Mucosa of rectum (tissue), 2 donors: ENCODE measurements around the gene ST13.
"Not testable (repeated sequence)": the region's sequence is repeated elsewhere in the genome, so short reads cannot be mapped to it uniquely, and the experiment has no call there.

Experiments used
- H3K27ac ChIP-seq, 2 donors: one replicate each; pipeline ENCODE4 v1.7.0; 2013; ENCODE audit warnings: inconsistent platforms in 2 of 2, low read depth in 2 of 2, low read length in 2 of 2
- H3K27me3 ChIP-seq, 2 donors: one replicate each; pipeline ENCODE4 v1.7.0; 2013; ENCODE audit warnings: low read length in 2 of 2; ENCODE audit not compliant: control insufficient read depth in 2 of 2, insufficient read depth in 2 of 2
- H3K36me3 ChIP-seq, 2 donors: one replicate each; pipeline ENCODE4 v1.7.0; 2013; ENCODE audit warnings: low read length in 2 of 2; ENCODE audit not compliant: control insufficient read depth in 2 of 2, insufficient read depth in 2 of 2
- H3K4me1 ChIP-seq, 2 donors: one replicate each; pipeline ENCODE4 v1.7.0; 2013; ENCODE audit warnings: low read length in 2 of 2, mild to moderate bottlenecking in 1 of 2; ENCODE audit not compliant: control insufficient read depth in 2 of 2, insufficient read depth in 2 of 2
- H3K4me3 ChIP-seq, 2 donors: one replicate each; pipeline ENCODE4 v1.7.0; 2013; ENCODE audit warnings: low read length in 2 of 2
- H3K9ac ChIP-seq, 2 donors: one replicate each; pipeline ENCODE4 v1.7.0; 2013; ENCODE audit warnings: low read length in 2 of 2, low read depth in 1 of 2, mild to moderate bottlenecking in 1 of 2
- H3K9me3 ChIP-seq, 2 donors: one replicate each; pipeline ENCODE4 v1.7.0; 2013; ENCODE audit warnings: low read length in 2 of 2; ENCODE audit not compliant: control insufficient read depth in 2 of 2
- donor health status: healthy.
- donor health status: Normal muscosa, but diverticular disease.

Gene ST13

DNA sequence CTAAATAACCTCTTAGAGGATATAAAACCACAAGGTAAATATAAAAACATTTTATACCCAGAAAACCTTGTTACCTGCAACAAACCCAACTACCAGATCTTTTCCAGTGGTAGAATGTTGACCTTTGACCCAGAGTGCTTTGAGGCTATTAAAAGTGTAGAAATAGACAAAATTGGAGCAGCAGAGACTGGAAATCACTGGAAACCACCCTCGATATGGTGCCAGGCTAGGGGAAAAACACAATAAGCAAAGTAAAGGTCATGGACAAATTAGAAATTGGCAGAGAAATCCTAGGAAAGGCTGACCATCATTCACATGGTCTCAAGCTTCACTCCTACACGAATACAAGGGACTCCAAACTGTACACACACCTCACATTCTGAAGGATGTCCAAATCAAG is 64.0 kb downstream of the ST13 start:
- H3K36me3 ChIP-seq, result peaks cover 5 to 6% of the 10 kb centered on the region in 2 donors
- H3K4me1 ChIP-seq, result no peaks in the 10 kb centered on the region
- H3K9ac ChIP-seq, result no peak overlapping the region
- H3K27me3 ChIP-seq, result no peaks in the 10 kb centered on the region
- H3K4me3 ChIP-seq, result no peak overlapping the region
- no peaks in the 10 kb centered on the region for H3K9me3 ChIP-seq
- H3K27ac ChIP-seq, result no peak overlapping the region

DNA sequence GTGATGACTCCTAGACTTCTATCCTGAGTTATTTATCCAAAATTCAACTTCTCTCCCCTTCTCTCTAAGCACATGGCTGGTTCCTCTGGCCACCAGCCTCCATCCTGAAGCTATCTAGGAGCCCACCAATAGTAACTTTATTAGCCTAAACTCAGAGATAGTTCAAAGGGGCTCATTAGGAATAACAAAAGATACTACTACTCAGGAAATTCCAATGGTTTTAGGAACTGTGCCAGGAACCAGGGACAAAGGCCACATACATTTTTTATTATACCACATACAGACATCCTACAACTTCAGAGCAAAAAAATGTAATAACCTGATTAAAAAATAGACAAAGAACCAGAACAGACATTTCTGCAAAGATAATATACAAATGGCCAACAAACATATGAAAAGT is 65.2 kb downstream of the ST13 start:
- no peak overlapping the region for H3K27ac ChIP-seq
- no peak overlapping the region for H3K4me3 ChIP-seq
- no peaks in the 10 kb centered on the region for H3K9me3 ChIP-seq
- no peak overlapping the region for H3K9ac ChIP-seq
- H3K27me3 ChIP-seq, result no peaks in the 10 kb centered on the region
- H3K4me1 ChIP-seq, result no peaks in the 10 kb centered on the region
- H3K36me3 ChIP-seq, result peaks cover 6 to 10% of the 10 kb centered on the region in 2 donors

DNA sequence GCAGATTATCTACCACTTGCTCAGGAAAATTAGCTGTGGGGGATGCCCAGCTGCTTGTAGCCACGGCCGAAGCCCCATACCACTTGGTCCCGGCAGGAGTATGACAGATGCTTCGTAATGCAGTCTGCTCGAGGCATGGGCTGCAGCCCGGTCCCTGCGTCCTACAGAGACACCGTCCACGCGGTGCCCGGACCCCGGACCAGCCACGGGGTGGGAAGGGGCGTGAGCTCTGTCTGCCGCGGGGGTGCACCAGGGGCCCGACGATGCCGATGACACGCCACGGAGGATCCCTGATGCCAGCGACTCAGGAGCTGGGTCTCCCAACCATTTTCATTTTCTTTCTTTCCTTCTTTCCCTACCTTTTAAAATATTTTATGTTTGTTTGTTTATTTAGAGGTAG is 67.3 kb downstream of the ST13 start:
- H3K27ac ChIP-seq, result no peak overlapping the region
- no peaks in the 10 kb centered on the region for H3K27me3 ChIP-seq
- H3K4me1 ChIP-seq, result no peaks in the 10 kb centered on the region
- H3K9ac ChIP-seq, result no peak overlapping the region
- no peak overlapping the region for H3K4me3 ChIP-seq
- H3K36me3 ChIP-seq, result peaks cover 6 to 12% of the 10 kb centered on the region in 2 donors
- H3K9me3 ChIP-seq, result no peaks in the 10 kb centered on the region

DNA sequence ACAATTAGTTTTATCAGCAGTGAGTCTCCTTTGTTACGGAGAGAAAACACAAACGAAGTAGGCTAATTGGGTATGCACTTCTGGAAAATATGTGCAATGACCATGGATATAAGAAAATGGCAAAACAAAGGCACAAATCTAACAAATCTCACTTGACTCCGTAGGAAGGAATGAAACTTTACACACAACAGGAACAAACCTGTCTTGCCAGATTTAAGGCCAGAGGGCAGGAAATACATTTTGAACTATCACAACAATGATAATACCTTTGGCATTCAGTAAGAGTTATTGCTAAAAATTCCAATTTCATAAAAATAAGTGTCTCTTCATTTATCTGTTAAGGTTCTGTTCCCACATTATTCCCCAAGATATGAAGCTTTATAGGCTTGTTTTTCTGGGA is 73.9 kb downstream of the ST13 start:
- Histone ChIP-seq H3K9ac (no peak overlapping the region), H3K9me3 (no peaks in the 10 kb centered on the region), H3K4me1 (no peaks in the 10 kb centered on the region), H3K36me3 (peaks cover 13 to 15% of the 10 kb centered on the region in 2 donors), H3K27me3 (no peaks in the 10 kb centered on the region), H3K4me3 (no peak overlapping the region), H3K27ac (no peak overlapping the region)

DNA sequence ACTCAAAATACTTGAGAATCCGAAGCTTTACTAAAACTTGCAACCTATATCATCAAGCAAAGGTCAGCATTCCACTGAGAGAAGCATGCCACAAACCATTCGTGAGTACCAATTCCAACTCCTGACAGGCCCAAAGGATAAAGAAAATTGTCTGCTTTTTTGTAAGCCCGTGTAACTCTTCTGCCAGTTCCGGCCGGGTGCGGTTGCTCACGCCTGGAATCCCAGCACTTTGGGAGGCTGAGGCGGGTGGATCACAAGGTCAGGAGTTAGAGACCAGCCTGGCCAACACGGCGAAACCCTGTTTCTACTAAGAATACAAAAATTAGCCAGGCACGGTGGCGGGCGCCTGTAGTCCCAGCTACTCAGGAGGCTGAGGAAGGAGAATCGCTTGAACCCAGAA is 74.7 kb downstream of the ST13 start:
- peaks cover 12 to 16% of the 10 kb centered on the region in 2 donors for H3K36me3 ChIP-seq
- H3K4me3 ChIP-seq, H3K27me3 ChIP-seq, H3K27ac ChIP-seq, H3K4me1 ChIP-seq, H3K9me3 ChIP-seq, H3K9ac ChIP-seq: not testable (repeated sequence)
